NCI-H2227 treated with DMSO at 0.1 percent for 48 hours (cell line): ENCODE data around the gene PLCD1.
"Not testable (repeated sequence)": the region's sequence is repeated elsewhere in the genome, so short reads cannot be mapped to it uniquely, and the experiment has no call there.

Experiments
- DNase-seq: peaks from one replicate; lab custom pipeline; 2025; lab: John Stamatoyannopoulos, UW

The PLCD1 gene

GRCh38 chr3:38029400-38030125 lies at the start of gene PLCD1:
Gene PLCD1, minus strand, starts transcription at chr3:38029642. Its CDS starts 103 bp downstream, at chr3:38029539.
- peak; percentile 9 for DNase-seq

GRCh38 chr3:38077073-38077472 lies 47.6 kb upstream of the PLCD1 start:
- DNase-seq = not testable (repeated sequence)

GRCh38 chr3:38070013-38070412 lies 40.6 kb upstream of the PLCD1 start:
- DNase-seq = no peak

GRCh38 chr3:38067508-38068233 lies 38.2 kb upstream of the PLCD1 start:
- DNase-seq = no peak

- DNase-seq = not testable (repeated sequence)
These were observed 35.0 kb upstream of the PLCD1 start for GRCh38 chr3:38064453-38064852.

GRCh38 chr3:38062809-38063208 lies 33.4 kb upstream of the PLCD1 start:
- DNase-seq = no peak

GRCh38 chr3:38059591-38059990 lies 30.1 kb upstream of the PLCD1 start:
- DNase-seq = no peak

- no peak for DNase-seq
These were observed 29.7 kb upstream of the PLCD1 start for GRCh38 chr3:38059148-38059547.

- no peak for DNase-seq
These were observed 25.1 kb upstream of the PLCD1 start for GRCh38 chr3:38054499-38055001.

GRCh38 chr3:38053813-38054498 lies 24.5 kb upstream of the PLCD1 start:
- not testable (repeated sequence) for DNase-seq

GRCh38 chr3:38053286-38053685 lies 23.8 kb upstream of the PLCD1 start:
- DNase-seq = not testable (repeated sequence)

- no peak for DNase-seq
These were observed 21.7 kb upstream of the PLCD1 start for GRCh38 chr3:38051131-38051530.

- DNase-seq = no peak
These were observed 20.1 kb upstream of the PLCD1 start for GRCh38 chr3:38049358-38050126.

GRCh38 chr3:38047896-38048295 lies 18.5 kb upstream of the PLCD1 start:
- DNase-seq = no peak

GRCh38 chr3:38046821-38047220 lies 17.4 kb upstream of the PLCD1 start:
- no peak for DNase-seq

- no peak for DNase-seq
These were observed 16.6 kb upstream of the PLCD1 start for GRCh38 chr3:38046027-38046426.

GRCh38 chr3:38043486-38043885 lies 14.0 kb upstream of the PLCD1 start:
- DNase-seq = no peak

- no peak for DNase-seq
These were observed 11.0 kb upstream of the PLCD1 start for GRCh38 chr3:38040401-38040800.

GRCh38 chr3:38039899-38040261 lies 10.4 kb upstream of the PLCD1 start:
- peak; percentile 17 for DNase-seq

- peak; percentile 67 for DNase-seq
These were observed 9.9 kb upstream of the PLCD1 start, which contains the start of gene DLEC1 for GRCh38 chr3:38039101-38039898. Gene DLEC1, plus strand, starts transcription at chr3:38039208. Its CDS starts 18 bp downstream, at chr3:38039226.

GRCh38 chr3:38038447-38038911 lies 9.0 kb upstream of the PLCD1 start:
- no peak for DNase-seq
